PFSK-1 (cell line): Measurements from ENCODE around the gene SYCP3.

Experiments
- FOXP2 ChIP-seq: optimal IDR thresholded peaks from 2 replicates; pipeline ENCODE3; 2011; ENCODE audit warnings: borderline replicate concordance, control low read depth, inconsistent platforms; ENCODE audit not compliant: insufficient read depth; ENCODE audit errors: extremely low read length, extremely low read depth
- POLR2AphosphoS5 ChIP-seq: IDR thresholded peaks from 2 replicates; pipeline ENCODE4 v1.6.1; 2012; ENCODE audit warnings: low read depth, mild to moderate bottlenecking, control low read depth, low read length, moderate library complexity
- SIN3A ChIP-seq: IDR thresholded peaks from 2 replicates; pipeline ENCODE4 v1.6.1; 2012; ENCODE audit warnings: mild to moderate bottlenecking, low read length, moderate library complexity, borderline replicate concordance; ENCODE audit not compliant: insufficient read depth
- TAF1 ChIP-seq: IDR thresholded peaks from 2 replicates; pipeline ENCODE4 v1.6.1; 2012; ENCODE audit warnings: low read length, control low read depth, borderline replicate concordance; ENCODE audit not compliant: insufficient read depth
- TF ChIP-seq, protein P1 (sequence below), 2 experiments: IDR thresholded peaks; 2 replicates each; pipeline versions ENCODE4 v1.6.1 to v1.8.0; 2011 to 2012; ENCODE audit warnings: low read depth in 2 of 2, low read length in 2 of 2, control low read depth in 1 of 2, inconsistent platforms in 1 of 2, mild to moderate bottlenecking in 1 of 2, moderate library complexity in 1 of 2; ENCODE audit not compliant: insufficient read depth in 1 of 2

Gene SYCP3

DNA sequence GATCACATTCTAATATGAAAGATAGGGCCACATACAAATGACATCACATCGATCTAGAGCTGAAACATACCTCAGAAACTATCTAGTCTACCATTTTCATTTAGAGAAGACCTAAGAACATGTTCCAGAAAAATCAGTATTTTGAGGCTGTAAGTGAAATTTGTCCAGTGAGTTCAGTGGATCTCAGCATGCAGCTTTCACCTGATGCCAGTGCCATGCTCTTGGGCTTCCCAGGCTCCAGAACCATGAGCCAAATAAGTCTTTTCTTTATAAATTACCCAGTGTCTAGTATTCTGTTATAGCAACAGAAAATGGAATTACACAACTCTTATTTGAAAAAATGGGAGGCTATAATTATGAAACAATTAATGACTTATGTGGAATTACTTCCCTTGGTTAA, 32.9 kb downstream of the SYCP3 start:
- TF ChIP-seq, protein P1, sequence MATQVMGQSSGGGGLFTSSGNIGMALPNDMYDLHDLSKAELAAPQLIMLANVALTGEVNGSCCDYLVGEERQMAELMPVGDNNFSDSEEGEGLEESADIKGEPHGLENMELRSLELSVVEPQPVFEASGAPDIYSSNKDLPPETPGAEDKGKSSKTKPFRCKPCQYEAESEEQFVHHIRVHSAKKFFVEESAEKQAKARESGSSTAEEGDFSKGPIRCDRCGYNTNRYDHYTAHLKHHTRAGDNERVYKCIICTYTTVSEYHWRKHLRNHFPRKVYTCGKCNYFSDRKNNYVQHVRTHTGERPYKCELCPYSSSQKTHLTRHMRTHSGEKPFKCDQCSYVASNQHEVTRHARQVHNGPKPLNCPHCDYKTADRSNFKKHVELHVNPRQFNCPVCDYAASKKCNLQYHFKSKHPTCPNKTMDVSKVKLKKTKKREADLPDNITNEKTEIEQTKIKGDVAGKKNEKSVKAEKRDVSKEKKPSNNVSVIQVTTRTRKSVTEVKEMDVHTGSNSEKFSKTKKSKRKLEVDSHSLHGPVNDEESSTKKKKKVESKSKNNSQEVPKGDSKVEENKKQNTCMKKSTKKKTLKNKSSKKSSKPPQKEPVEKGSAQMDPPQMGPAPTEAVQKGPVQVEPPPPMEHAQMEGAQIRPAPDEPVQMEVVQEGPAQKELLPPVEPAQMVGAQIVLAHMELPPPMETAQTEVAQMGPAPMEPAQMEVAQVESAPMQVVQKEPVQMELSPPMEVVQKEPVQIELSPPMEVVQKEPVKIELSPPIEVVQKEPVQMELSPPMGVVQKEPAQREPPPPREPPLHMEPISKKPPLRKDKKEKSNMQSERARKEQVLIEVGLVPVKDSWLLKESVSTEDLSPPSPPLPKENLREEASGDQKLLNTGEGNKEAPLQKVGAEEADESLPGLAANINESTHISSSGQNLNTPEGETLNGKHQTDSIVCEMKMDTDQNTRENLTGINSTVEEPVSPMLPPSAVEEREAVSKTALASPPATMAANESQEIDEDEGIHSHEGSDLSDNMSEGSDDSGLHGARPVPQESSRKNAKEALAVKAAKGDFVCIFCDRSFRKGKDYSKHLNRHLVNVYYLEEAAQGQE (IDR thresholded peaks at IDR 0.05; ENCODE audit: insufficient read depth in 1 of 2, low read depth in 2 of 2, low read length in 2 of 2): no peak
- TF ChIP-seq POLR2AphosphoS5: no peak
- TF ChIP-seq SIN3A: no peak
- no peak for TF ChIP-seq FOXP2
- TF ChIP-seq TAF1: no peak

DNA sequence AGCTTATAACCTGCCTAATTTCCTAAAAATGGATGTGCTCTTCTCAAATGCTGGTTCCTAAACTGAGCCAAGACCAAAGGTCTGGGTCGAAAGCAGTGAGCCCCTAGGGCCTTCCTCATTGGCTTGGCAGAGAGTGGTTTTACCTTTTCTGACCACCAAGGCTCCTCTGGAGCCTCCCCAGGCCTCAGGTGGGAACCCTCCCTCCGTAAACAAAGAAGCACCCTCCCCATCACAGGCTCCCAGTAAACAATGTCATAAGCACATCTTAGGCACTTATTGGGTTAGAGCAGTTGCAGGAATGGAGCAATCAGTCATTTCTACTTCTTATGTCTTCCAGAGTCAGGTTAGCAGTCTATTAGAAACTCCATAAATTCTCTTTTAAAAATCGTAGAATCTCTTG, 35.8 kb downstream of the SYCP3 start:
- TF ChIP-seq FOXP2: no peak
- TF ChIP-seq SIN3A: no peak
- no peak for TF ChIP-seq POLR2AphosphoS5
- TF ChIP-seq, protein P1 (IDR thresholded peaks at IDR 0.05; ENCODE audit: insufficient read depth in 1 of 2, low read depth in 2 of 2, low read length in 2 of 2): no peak
- no peak for TF ChIP-seq TAF1

DNA sequence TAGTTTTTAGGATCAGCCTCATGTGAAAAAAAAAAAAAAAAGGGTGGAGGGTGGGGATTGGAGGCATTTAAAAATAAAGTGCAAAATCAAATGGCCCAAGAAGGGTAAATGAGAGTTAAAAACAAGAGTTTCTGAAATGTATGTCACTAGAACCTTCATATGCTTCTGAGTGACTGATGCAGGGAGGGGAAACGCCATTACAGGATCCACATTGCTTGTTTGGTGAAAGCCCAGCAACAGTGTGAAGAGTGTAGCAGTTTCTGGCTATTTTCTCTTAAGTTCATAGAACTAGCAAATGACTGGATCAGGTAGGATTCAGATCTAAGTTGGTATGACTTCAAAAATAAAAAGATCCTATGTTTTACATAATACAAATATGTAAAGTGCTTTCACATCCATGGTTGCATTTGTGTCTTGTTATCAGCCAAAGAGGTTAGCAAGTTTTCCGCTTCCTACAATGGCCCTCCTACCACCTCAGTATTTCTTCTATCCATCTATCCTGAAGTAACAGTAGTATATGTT, 38.9 kb downstream of the SYCP3 start:
- TF ChIP-seq, protein P1 (IDR thresholded peaks at IDR 0.05; ENCODE audit: insufficient read depth in 1 of 2, low read depth in 2 of 2, low read length in 2 of 2): no peak
- no peak for TF ChIP-seq SIN3A
- TF ChIP-seq POLR2AphosphoS5: no peak
- no peak for TF ChIP-seq FOXP2
- no peak for TF ChIP-seq TAF1

DNA sequence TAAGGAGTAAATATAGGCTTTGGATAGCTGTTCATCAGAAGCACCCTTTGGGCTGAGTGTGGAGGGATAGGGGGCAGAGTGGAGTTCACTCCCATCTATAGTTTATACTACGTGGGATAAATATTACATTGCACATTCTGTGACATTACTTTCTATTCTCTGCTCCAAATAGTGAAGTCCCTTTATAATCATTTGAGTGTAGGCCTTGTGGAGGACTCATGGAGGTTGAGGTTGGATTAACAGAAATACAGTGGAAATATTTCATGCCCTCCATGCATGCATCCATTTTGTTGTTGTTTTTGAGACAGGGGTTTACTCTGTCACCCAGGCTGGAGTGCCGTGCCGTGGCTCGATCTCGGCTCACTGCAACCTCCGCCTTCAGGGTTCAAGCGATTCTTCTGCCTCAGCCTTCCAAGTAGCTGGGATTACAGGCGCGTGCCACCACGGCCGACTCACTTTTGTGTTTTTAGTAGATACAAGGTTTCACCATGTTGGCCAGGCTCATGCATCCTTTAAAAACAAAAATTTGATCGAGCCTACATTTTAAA, 40.4 kb downstream of the SYCP3 start:
- no peak for TF ChIP-seq SIN3A
- TF ChIP-seq, protein P1 (IDR thresholded peaks at IDR 0.05; ENCODE audit: insufficient read depth in 1 of 2, low read depth in 2 of 2, low read length in 2 of 2): no peak
- no peak for TF ChIP-seq TAF1
- no peak for TF ChIP-seq POLR2AphosphoS5
- no peak for TF ChIP-seq FOXP2
